Measurements from ENCODE around the gene NEURL1.
"Not testable (repeated sequence)": the region's sequence is repeated elsewhere in the genome, so short reads cannot be mapped to it uniquely, and the experiment has no call there.

Gene NEURL1

GRCh38 chr10:103602028-103602851 lies 108.7 kb downstream of the NEURL1 start:
- FAIRE-seq = no peak
- no peak for TF ChIP-seq TAF1 (IDR thresholded peaks at IDR 0.05; ENCODE audit: low read depth, low read length)
- TF ChIP-seq SPI1 (IDR thresholded peaks at IDR 0.05; ENCODE audit: low read depth, low read length) = no peak
- TF ChIP-seq POLR2AphosphoS5 (IDR thresholded peaks at IDR 0.05; ENCODE audit: low read depth, low read length) = no peak
- no peak for TF ChIP-seq POLR2A (IDR thresholded peaks at IDR 0.05; ENCODE audit: low read depth, low read length)
- no peak for TF ChIP-seq PAX5 (IDR thresholded peaks at IDR 0.05; ENCODE audit: insufficient read depth, low read length, severe bottlenecking)
- no peak for DNase-seq (ENCODE audit: insufficient read length, low spot score)

- no peak for FAIRE-seq
- TF ChIP-seq SPI1 (IDR thresholded peaks at IDR 0.05; ENCODE audit: low read depth, low read length) = no peak
- TF ChIP-seq PAX5 (IDR thresholded peaks at IDR 0.05; ENCODE audit: insufficient read depth, low read length, severe bottlenecking) = no peak
- TF ChIP-seq POLR2A (IDR thresholded peaks at IDR 0.05; ENCODE audit: low read depth, low read length) = no peak
- no peak for TF ChIP-seq POU2F2 (IDR thresholded peaks at IDR 0.05; ENCODE audit: low read depth, low read length)
- no peak for TF ChIP-seq POLR2AphosphoS5 (IDR thresholded peaks at IDR 0.05; ENCODE audit: low read depth, low read length)
- TF ChIP-seq TAF1 (IDR thresholded peaks at IDR 0.05; ENCODE audit: low read depth, low read length) = no peak
- DNase-seq (ENCODE audit: insufficient read length, low spot score) = no peak
Measured at GRCh38 chr10:103602852-103603155, 109.3 kb downstream of the NEURL1 start.

GRCh38 chr10:103603382-103603781 lies 109.9 kb downstream of the NEURL1 start:
- DNase-seq (ENCODE audit: insufficient read length, low spot score) (no peak), FAIRE-seq (no peak)
- TF ChIP-seq PAX5 (IDR thresholded peaks at IDR 0.05; ENCODE audit: insufficient read depth, low read length, severe bottlenecking) (no peak), POLR2A (IDR thresholded peaks at IDR 0.05; ENCODE audit: low read depth, low read length) (no peak), SPI1 (IDR thresholded peaks at IDR 0.05; ENCODE audit: low read depth, low read length) (no peak), TAF1 (IDR thresholded peaks at IDR 0.05; ENCODE audit: low read depth, low read length) (no peak), POU2F2 (IDR thresholded peaks at IDR 0.05; ENCODE audit: low read depth, low read length) (no peak), POLR2AphosphoS5 (IDR thresholded peaks at IDR 0.05; ENCODE audit: low read depth, low read length) (no peak)

GRCh38 chr10:103605359-103606096 lies 112.0 kb downstream of the NEURL1 start:
- peak; percentile 62 for DNase-seq (ENCODE audit: insufficient read length, low spot score)
- TF ChIP-seq POLR2AphosphoS5 (IDR thresholded peaks at IDR 0.05; ENCODE audit: low read depth, low read length) (no peak), PAX5 (IDR thresholded peaks at IDR 0.05; ENCODE audit: insufficient read depth, low read length, severe bottlenecking) (no peak), TAF1 (IDR thresholded peaks at IDR 0.05; ENCODE audit: low read depth, low read length) (no peak), POU2F2 (IDR thresholded peaks at IDR 0.05; ENCODE audit: low read depth, low read length) (no peak), POLR2A (IDR thresholded peaks at IDR 0.05; ENCODE audit: low read depth, low read length) (no peak), SPI1 (IDR thresholded peaks at IDR 0.05; ENCODE audit: low read depth, low read length) (no peak)
- FAIRE-seq = peak; percentile 9

DNA sequence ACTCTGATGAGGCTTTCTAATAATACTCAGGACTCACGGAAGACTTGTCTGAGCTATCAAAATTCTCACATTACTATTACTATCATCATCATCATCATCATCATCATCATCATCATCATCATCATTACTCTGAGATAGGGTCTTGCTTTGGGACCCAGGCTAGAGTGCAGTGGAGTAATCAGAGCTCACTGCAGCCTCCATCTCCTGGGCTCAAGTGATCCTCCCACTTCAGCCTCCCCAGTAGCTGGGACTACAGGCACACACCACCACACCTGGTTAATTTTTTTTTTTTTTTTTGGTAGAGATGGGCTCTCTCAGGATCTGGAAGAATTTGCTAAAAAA lies 112.6 kb downstream of the NEURL1 start:
- FAIRE-seq; DNase-seq (ENCODE audit: insufficient read length, low spot score): not testable (repeated sequence)

DNA sequence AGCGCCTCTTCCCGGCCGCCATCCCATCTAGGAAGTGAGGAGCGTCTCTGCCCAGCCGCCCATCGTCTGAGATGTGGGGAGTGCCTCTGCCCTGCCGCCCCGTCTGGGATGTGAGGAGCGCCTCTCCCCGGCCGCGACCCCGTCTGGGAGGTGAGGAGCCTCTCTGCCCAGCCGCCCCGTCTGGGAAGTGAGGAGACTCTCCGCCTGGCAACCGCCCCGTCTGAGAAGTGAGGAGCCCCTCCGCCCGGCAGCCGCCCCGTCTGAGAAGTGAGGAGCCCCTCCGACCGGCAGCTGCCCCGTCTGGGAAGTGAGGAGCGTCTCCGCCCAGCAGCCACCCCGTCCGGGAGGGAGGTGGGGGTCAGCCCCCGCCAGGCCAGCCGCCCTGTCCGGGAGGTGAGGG lies 113.5 kb downstream of the NEURL1 start:
- not testable (repeated sequence) for FAIRE-seq; DNase-seq (ENCODE audit: insufficient read length, low spot score)

DNA sequence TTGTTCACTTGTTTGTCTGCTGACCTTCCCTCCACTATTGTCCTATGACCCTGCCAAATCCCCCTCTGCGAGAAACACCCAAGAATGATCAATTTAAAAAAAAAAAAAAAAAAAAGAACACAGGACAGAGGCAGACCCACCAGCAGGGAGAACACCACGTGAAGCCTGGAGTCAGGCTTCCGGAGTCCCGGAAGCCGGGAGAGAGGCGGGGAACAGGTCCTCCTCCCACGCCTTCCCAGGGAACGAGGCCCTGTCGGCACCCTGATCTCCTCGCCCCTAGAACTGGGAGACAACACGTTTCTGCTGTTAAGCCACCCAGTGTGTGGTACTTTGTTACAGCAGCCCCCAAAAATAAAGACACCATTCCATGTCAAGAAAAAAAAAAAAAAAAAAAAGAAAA lies 114.6 kb downstream of the NEURL1 start:
- not testable (repeated sequence) for DNase-seq (ENCODE audit: insufficient read length, low spot score); FAIRE-seq

DNA sequence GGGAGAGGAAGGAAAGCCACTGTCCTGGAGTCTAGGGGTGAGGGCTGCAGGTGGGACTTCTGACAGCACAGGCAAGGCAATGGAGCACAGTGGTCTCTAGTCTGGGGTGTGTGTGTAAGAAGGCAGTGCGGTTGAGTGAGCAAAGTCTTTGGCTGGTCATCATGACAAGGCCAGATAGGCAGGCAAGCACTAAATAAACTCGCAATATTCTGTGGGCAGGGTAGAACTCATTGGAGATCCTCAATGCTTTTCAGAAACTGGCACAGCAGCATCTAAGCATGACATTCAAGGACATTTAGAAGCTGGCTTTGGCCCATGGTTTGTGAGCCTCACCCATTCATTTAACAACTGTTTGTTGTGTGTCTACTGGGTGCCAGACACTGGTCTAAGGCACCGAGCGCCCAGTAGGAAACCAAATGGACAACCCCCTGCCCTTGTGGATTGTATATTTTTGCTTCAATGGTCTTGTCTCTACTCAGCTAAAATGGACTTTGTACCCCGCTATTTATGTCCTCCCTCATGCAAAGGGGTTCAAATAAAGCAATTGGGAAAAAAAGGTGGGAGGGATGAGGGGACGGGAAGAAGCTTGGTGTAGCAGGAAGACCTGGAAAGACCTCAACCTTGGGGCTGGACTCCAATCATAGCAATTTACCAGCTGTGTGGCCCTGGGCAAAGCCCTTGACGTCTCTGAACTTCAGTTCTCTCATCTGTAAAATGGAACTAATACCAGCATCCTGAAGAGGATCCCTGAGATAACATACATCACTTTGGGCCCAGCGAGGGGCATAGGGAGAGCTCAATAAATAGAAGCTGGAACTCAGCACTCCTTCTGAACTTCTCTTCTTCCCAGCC lies 116.0 kb downstream of the NEURL1 start:
- FAIRE-seq (no peak), DNase-seq (ENCODE audit: insufficient read length, low spot score) (no peak)
- TF ChIP-seq TAF1 (IDR thresholded peaks at IDR 0.05; ENCODE audit: low read depth, low read length) = no peak
- TF ChIP-seq SPI1 (IDR thresholded peaks at IDR 0.05; ENCODE audit: low read depth, low read length) = no peak
- no peak for TF ChIP-seq POLR2A (IDR thresholded peaks at IDR 0.05; ENCODE audit: low read depth, low read length)
- TF ChIP-seq POU2F2 (IDR thresholded peaks at IDR 0.05; ENCODE audit: low read depth, low read length) = no peak
- TF ChIP-seq PAX5 (IDR thresholded peaks at IDR 0.05; ENCODE audit: insufficient read depth, low read length, severe bottlenecking) = no peak
- TF ChIP-seq POLR2AphosphoS5 (IDR thresholded peaks at IDR 0.05; ENCODE audit: low read depth, low read length) = no peak

DNA sequence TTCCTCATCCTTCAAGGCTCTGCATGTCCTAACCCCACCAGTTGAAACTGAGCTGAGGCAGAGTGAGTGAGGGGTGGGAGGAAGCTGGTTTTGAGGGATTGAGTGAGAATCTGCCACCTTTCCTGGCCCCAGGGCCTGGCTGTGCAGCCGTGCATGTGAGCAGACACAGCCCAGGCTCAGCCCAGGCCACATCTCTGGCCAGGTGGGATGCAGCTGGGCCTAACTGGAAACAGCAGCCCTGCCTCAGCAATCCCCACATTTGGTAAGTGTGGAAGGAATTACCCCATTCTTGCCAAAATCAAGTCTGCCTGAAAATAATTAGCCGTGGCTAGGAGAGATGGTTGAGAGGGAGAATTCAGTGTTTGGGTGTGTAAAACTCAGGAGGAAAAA lies 116.6 kb downstream of the NEURL1 start:
- no peak for DNase-seq (ENCODE audit: insufficient read length, low spot score)
- TF ChIP-seq TAF1 (IDR thresholded peaks at IDR 0.05; ENCODE audit: low read depth, low read length) (no peak), POU2F2 (IDR thresholded peaks at IDR 0.05; ENCODE audit: low read depth, low read length) (no peak), POLR2AphosphoS5 (IDR thresholded peaks at IDR 0.05; ENCODE audit: low read depth, low read length) (no peak), PAX5 (IDR thresholded peaks at IDR 0.05; ENCODE audit: insufficient read depth, low read length, severe bottlenecking) (no peak), POLR2A (IDR thresholded peaks at IDR 0.05; ENCODE audit: low read depth, low read length) (no peak), SPI1 (IDR thresholded peaks at IDR 0.05; ENCODE audit: low read depth, low read length) (no peak)
- no peak for FAIRE-seq

DNA sequence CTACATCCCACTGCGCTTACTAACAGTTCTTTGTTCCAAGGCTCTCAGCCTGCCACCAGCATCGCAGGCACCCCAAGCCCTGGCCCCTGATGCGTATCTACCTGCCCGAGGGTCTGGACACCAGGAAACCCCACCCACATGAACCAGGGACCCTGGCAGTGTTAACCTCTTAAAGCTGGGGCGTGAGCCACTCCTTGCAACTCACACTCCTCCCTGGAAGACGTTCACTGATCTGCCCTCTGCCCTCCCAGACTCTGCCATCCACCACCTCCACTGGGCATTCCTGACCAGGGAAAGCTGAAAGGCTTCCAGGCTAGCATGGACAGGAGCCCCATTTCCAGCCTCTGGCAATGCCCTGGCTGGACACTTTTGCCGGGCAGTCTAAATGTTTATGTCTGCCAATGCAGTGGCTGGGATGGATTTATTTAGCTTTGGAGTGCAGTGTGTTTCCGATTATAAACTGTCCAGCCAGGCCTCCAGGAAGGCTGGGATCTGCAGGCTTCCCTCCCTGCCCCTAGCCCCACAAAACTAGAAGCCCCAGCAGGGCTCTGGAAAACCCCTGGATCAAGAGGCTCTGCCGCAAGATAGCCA lies 117.5 kb downstream of the NEURL1 start:
- TF ChIP-seq POU2F2 (IDR thresholded peaks at IDR 0.05; ENCODE audit: low read depth, low read length) (no peak), POLR2AphosphoS5 (IDR thresholded peaks at IDR 0.05; ENCODE audit: low read depth, low read length) (no peak), POLR2A (IDR thresholded peaks at IDR 0.05; ENCODE audit: low read depth, low read length) (no peak), PAX5 (IDR thresholded peaks at IDR 0.05; ENCODE audit: insufficient read depth, low read length, severe bottlenecking) (no peak), TAF1 (IDR thresholded peaks at IDR 0.05; ENCODE audit: low read depth, low read length) (no peak), SPI1 (IDR thresholded peaks at IDR 0.05; ENCODE audit: low read depth, low read length) (no peak)
- FAIRE-seq = no peak
- no peak for DNase-seq (ENCODE audit: insufficient read length, low spot score)

Measured in GM12891 (cell line).